Measurements from ENCODE around the gene ADIPOQ. TPM values are rescaled to one million over a fixed set of nuclear protein-coding genes. Genes with fewer than 3 reads are reported as not detected.
A peak's percentile ranks its signal among the peaks of the same experiment; 100 is the strongest.

Gene ADIPOQ
- total and polyA plus RNA-seq, 2 of the 13 experiments (the other 11 are each of a cell fraction or from before 2014, with no cell fraction given) = not detected

- no peak; the same call in 1 of the 2 replicates for TF ChIP-seq FOXP4 (CRISPR knock-in tag; IDR thresholded peaks at IDR 0.05)
- TF ChIP-seq SAP130 (CRISPR knock-in tag; IDR thresholded peaks at IDR 0.05; ENCODE audit: low read depth) = peak; percentile 98
- no peak for TF ChIP-seq EP300 (IDR thresholded peaks at IDR 0.05; ENCODE audit: low read depth in 2 of 2, low read length in 2 of 2)
- TF ChIP-seq EP300 (CRISPR knock-in tag; IDR thresholded peaks at IDR 0.05; ENCODE audit: borderline replicate concordance) = peak; percentile 24; the same call in 1 of the 2 replicates
- no peak for TF ChIP-seq GLMP (CRISPR knock-in tag; IDR thresholded peaks at IDR 0.05; ENCODE audit: borderline replicate concordance)
- TF ChIP-seq MATR3 (CRISPR knock-in tag; IDR thresholded peaks at IDR 0.05) = no peak
- peak; percentile 67; the same call in 1 of the 2 replicates for TF ChIP-seq MEF2D (CRISPR knock-in tag; IDR thresholded peaks at IDR 0.05)
- TF ChIP-seq ZBTB8A (CRISPR knock-in tag; IDR thresholded peaks at IDR 0.05; ENCODE audit: borderline replicate concordance, low read depth) = no peak
- TF ChIP-seq ZNF326 (CRISPR knock-in tag; IDR thresholded peaks at IDR 0.05; ENCODE audit: borderline replicate concordance) = no peak
- TF ChIP-seq ZNF44 (CRISPR knock-in tag; IDR thresholded peaks at IDR 0.05) = no peak
- peak; percentile 65; the same call in 1 of the 2 replicates for TF ChIP-seq KLF13 (CRISPR knock-in tag; IDR thresholded peaks at IDR 0.05)
- no peak for TF ChIP-seq SKI (IDR thresholded peaks at IDR 0.05; ENCODE audit: partially characterized antibody)
- 0 out of 2 replicates have a peak, but pooled peaks have one; percentile 82 for TF ChIP-seq ZNF567 (CRISPR knock-in tag; IDR thresholded peaks at IDR 0.05; ENCODE audit: borderline replicate concordance)
- TF ChIP-seq ZNF282 (IDR thresholded peaks at IDR 0.05; ENCODE audit: partially characterized antibody) = no peak
- peak; percentile 97 for TF ChIP-seq NAIF1 (CRISPR knock-in tag; IDR thresholded peaks at IDR 0.05; ENCODE audit: borderline replicate concordance)
- peak; percentile 57; the same call in 1 of the 2 replicates for TF ChIP-seq RXRB (CRISPR knock-in tag; IDR thresholded peaks at IDR 0.05; ENCODE audit: borderline replicate concordance)
- TF ChIP-seq ZMAT5 (CRISPR knock-in tag; IDR thresholded peaks at IDR 0.05; ENCODE audit: borderline replicate concordance, low read depth) = no peak
- TF ChIP-seq ZSCAN31 (CRISPR knock-in tag; IDR thresholded peaks at IDR 0.05; ENCODE audit: low read depth) = peak; percentile 93
- no peak for TF ChIP-seq DNMT3B (CRISPR knock-in tag; conservative IDR thresholded peaks at IDR 0.05)
- TF ChIP-seq AFF4 (CRISPR knock-in tag; IDR thresholded peaks at IDR 0.05) = no peak
- TF ChIP-seq ZNF430 (CRISPR knock-in tag; IDR thresholded peaks at IDR 0.05) = no peak
- TF ChIP-seq AGO1 (IDR thresholded peaks at IDR 0.05; ENCODE audit: low read depth, low read length, poor library complexity, severe bottlenecking) = peak; percentile 72
These were observed 36.1 kb upstream of the ADIPOQ start, which contains the start of gene RFC4 (continued) for GRCh38 chr3:186806089-186807055.
